ENCODE results near the gene OTUD6A.

The OTUD6A gene, protein sequence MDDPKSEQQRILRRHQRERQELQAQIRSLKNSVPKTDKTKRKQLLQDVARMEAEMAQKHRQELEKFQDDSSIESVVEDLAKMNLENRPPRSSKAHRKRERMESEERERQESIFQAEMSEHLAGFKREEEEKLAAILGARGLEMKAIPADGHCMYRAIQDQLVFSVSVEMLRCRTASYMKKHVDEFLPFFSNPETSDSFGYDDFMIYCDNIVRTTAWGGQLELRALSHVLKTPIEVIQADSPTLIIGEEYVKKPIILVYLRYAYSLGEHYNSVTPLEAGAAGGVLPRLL

DNA sequence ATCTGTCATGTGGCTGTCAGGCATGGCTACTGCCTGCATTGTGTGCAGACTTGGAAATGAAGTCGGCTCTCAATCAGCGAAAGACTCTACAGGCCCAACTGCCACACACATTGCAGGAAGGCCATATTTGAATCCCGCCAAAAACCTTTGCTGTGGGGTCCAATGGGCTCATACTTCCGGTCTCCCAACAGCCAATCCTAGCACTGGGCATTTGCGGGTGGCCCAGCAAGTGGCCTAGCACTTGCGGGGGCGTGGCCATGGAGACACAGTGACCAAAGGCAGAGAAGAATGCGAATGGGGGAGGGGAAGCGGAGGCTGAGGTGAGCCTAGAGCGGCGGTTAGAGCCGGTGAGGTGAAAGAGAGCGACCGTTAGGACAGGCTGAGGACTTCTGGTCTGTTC is at the start of gene OTUD6A:
Gene OTUD6A (plus strand): TSS at position 382 of the 400 bp plus-strand sequence. CDS start 68 bp downstream, outside the sequence.
- no peak within 1 kb of the TSS for H3K27ac ChIP-seq
- no peaks in the 10 kb centered on the region for H3K36me3 ChIP-seq
- no peak within 1 kb of the TSS for H3K4me3 ChIP-seq (ENCODE audit: low read depth, low read length)
- DNase-seq, result no peak
- H3K9me3 ChIP-seq (ENCODE audit: severe bottlenecking), result peaks cover 7% of the 10 kb centered on the region
- TF ChIP-seq, protein P1, sequence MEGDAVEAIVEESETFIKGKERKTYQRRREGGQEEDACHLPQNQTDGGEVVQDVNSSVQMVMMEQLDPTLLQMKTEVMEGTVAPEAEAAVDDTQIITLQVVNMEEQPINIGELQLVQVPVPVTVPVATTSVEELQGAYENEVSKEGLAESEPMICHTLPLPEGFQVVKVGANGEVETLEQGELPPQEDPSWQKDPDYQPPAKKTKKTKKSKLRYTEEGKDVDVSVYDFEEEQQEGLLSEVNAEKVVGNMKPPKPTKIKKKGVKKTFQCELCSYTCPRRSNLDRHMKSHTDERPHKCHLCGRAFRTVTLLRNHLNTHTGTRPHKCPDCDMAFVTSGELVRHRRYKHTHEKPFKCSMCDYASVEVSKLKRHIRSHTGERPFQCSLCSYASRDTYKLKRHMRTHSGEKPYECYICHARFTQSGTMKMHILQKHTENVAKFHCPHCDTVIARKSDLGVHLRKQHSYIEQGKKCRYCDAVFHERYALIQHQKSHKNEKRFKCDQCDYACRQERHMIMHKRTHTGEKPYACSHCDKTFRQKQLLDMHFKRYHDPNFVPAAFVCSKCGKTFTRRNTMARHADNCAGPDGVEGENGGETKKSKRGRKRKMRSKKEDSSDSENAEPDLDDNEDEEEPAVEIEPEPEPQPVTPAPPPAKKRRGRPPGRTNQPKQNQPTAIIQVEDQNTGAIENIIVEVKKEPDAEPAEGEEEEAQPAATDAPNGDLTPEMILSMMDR (IDR thresholded peaks at IDR 0.05; ENCODE audit: low read depth, low read length), result no peak
- peaks cover 2% of the 10 kb centered on the region for H3K27me3 ChIP-seq (ENCODE audit: insufficient read depth, low read depth, severe bottlenecking)

DNA sequence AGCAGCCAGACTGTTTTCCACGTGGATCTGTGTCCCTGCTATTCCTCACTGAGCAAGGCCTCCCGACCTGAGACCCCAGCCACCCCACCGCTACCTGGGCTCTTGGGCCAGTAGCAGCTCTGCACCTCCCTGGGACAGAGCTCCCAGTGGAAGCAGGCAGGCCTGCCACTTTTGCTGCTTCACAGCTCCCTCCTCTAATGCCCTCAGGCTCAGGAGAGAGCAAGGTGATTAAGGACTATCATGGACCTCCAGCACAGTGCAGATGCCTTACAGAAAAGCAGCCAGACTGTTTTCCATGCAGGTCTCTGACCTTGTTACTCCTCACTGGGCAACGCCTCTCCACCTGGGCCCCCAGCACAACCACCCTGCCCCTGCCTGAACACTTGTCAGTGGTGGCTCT is 49.5 kb upstream of the OTUD6A start:
- Histone ChIP-seq H3K4me3 (ENCODE audit: low read depth, low read length) (no peak overlapping the region), H3K27me3 (ENCODE audit: insufficient read depth, low read depth, severe bottlenecking) (no peaks in the 10 kb centered on the region), H3K27ac (peak overlapping the region; percentile 58), H3K36me3 (no peaks in the 10 kb centered on the region), H3K9me3 (ENCODE audit: severe bottlenecking) (no peaks in the 10 kb centered on the region)
- TF ChIP-seq, protein P1 (IDR thresholded peaks at IDR 0.05; ENCODE audit: low read depth, low read length), result no peak
- peak; percentile 40 for DNase-seq

DNA sequence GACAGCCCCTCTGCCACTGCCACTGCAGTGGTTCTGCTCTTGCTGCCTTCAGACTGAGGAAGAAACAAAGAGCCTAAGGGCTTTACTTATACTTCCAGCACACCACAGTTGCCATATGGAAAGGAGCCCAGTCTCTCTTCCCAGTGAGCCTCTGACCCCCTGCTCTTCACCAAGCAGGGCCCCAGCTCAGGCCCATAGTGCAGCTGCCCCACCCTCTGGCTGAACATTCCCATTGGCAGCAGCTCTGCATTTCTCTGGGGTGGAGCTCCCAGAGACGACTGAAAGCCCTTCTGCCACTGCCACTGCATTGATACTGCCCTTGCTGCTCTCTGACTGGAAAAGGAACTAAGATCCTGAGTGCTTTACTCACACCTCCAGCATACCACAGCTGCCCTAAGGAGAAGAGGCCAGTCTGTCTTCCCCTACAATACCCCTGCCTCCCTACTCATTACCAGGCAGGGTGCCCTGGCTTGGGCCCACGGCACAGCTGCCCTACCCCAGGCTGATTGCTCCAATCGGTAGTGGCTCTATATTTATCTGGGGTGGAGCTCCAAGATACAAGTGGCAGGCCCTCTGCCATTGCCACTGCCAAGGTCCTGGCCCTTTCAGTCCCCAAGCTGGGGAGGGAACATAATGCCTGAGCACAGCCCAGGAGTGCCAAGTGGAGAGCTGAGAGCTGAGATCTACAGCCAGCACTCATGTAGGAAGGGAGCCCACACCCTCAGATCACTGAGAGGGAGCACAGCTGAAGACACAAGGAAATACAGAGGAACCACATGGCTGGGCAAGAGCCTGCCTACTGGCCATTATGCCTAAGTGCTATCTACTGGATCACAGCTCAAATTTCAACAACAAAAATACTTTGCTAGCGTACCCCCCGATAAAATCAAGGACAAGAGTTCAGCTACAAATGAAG is 48.5 kb upstream of the OTUD6A start:
- DNase-seq, result peak; percentile 70
- no peaks in the 10 kb centered on the region for H3K27me3 ChIP-seq (ENCODE audit: insufficient read depth, low read depth, severe bottlenecking)
- no peak overlapping the region for H3K4me3 ChIP-seq (ENCODE audit: low read depth, low read length)
- H3K36me3 ChIP-seq, result no peaks in the 10 kb centered on the region
- H3K27ac ChIP-seq, result peak overlapping the region; percentile 58
- H3K9me3 ChIP-seq (ENCODE audit: severe bottlenecking), result no peaks in the 10 kb centered on the region
- TF ChIP-seq, protein P1 (IDR thresholded peaks at IDR 0.05; ENCODE audit: low read depth, low read length), result peak; percentile 36; the same call in 1 of the 2 replicates

DNA sequence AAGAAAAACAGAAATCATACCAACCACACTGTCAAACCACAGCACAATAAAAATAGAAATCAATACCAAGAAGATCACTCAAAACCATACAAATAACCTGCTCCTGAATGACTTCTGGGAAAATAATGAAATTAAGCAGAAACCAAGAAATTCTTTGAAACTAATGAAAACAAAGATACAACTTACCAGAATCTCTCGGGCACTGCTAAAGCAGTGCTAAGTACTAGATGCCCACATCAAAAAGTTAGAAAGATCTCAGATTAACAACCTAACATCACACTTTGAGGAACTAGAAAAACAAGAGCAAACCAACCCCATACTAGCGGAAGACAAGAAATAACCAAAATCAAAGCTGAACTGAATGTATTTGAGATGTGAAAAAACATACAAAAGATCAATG is 45.7 kb upstream of the OTUD6A start:
- Histone ChIP-seq H3K27me3 (ENCODE audit: insufficient read depth, low read depth, severe bottlenecking) (no peaks in the 10 kb centered on the region), H3K4me3 (ENCODE audit: low read depth, low read length) (no peak overlapping the region), H3K9me3 (ENCODE audit: severe bottlenecking) (no peaks in the 10 kb centered on the region), H3K36me3 (no peaks in the 10 kb centered on the region), H3K27ac (no peak overlapping the region)
- TF ChIP-seq, protein P1 (IDR thresholded peaks at IDR 0.05; ENCODE audit: low read depth, low read length), result no peak
- DNase-seq, result no peak

DNA sequence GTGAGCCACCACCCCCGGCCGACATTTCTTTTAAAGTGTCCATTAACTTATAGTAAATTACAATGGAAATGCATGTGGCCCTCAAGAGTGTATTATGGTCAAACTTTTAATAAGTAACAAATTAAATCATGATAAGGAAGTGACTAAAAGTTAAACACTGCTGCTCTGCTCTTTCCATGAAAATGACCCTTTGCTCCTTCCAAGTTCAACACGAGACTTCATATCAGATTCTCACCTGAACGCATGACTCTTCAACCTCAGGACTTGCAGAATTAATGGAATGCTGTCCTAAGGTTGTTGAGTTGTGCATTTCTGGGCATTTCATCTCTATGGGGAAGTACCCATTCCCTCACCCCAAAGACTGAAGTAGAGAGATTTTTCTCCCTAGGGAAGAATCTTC is 39.6 kb upstream of the OTUD6A start:
- Histone ChIP-seq H3K27me3 (ENCODE audit: insufficient read depth, low read depth, severe bottlenecking) (no peaks in the 10 kb centered on the region), H3K36me3 (no peaks in the 10 kb centered on the region), H3K9me3 (ENCODE audit: severe bottlenecking) (no peaks in the 10 kb centered on the region), H3K4me3 (ENCODE audit: low read depth, low read length) (no peak overlapping the region), H3K27ac (no peak overlapping the region)
- TF ChIP-seq, protein P1 (IDR thresholded peaks at IDR 0.05; ENCODE audit: low read depth, low read length), result no peak
- no peak for DNase-seq

All from WERI-Rb-1 (cell line).